SK-N-MC (cell line): ENCODE measurements around the gene EFS.

ENCODE experiments used
- DNase-seq: peaks from one replicate; pipeline ENCODE4 v3.0.0-alpha.2; 2011; ENCODE audit warnings: low read depth, low spot score
- H3K27ac ChIP-seq: fragments of 200-600 bp; sonication (generic); 2 replicates; pipeline ENCODE4 v1.5.1; 2016; ENCODE audit warnings: mixed run types
- H3K36me3 ChIP-seq: fragments of 200-600 bp; sonication (generic); 2 replicates; pipeline ENCODE4 v1.6.1; 2017; ENCODE audit warnings: antibody characterized with exemption, low read length, mixed read lengths; ENCODE audit not compliant: insufficient read depth
- H3K4me3 ChIP-seq: fragments of 200-600 bp; sonication (generic); 2 replicates; pipeline ENCODE4 v1.5.1; 2016
- H3K9ac ChIP-seq: fragments of 200-600 bp; sonication (generic); 2 replicates; pipeline ENCODE4 v1.8.0; 2017; ENCODE audit warnings: mixed run types, mixed read lengths; ENCODE audit not compliant: insufficient read length
- H3K9me3 ChIP-seq: fragments of 200-600 bp; sonication (generic); 2 replicates; pipeline ENCODE4 v1.6.1; 2017; ENCODE audit warnings: low read depth, mild to moderate bottlenecking, antibody characterized with exemption, low read length, moderate library complexity, mixed read lengths
- EZH2 ChIP-seq: fragments of 200-600 bp; sonication (generic); IDR thresholded peaks from one replicate; pipeline ENCODE4 v1.6.1; 2017; ENCODE audit warnings: antibody characterized with exemption
- FOXP2 ChIP-seq: optimal IDR thresholded peaks from 2 replicates; pipeline ENCODE3; 2011; ENCODE audit warnings: mild to moderate bottlenecking, moderate library complexity; ENCODE audit not compliant: insufficient read depth; ENCODE audit errors: extremely low read length, control extremely low read depth
- POLR2AphosphoS5 ChIP-seq: IDR thresholded peaks from 2 replicates; pipeline ENCODE4 v1.6.1; 2012; ENCODE audit warnings: mild to moderate bottlenecking, low read depth, low read length, borderline replicate concordance

The EFS gene

GRCh38 chr14:23308721-23309445, 56.1 kb downstream of the EFS start:
- H3K9me3 ChIP-seq, result no peaks in the 10 kb centered on the region
- TF ChIP-seq FOXP2 (no peak), EZH2 (no peak)
- H3K9ac ChIP-seq, result no peak overlapping the region
- no peak for DNase-seq
- H3K4me3 ChIP-seq, result no peak overlapping the region
- H3K36me3 ChIP-seq, result peaks cover 15% of the 10 kb centered on the region; the same call in 1 of the 2 replicates
- no peak overlapping the region for H3K27ac ChIP-seq

- Histone ChIP-seq H3K9me3 (no peaks in the 10 kb centered on the region), H3K9ac (peak overlapping the region; percentile 94), H3K27ac (no peak overlapping the region), H3K4me3 (peak overlapping the region; percentile 95), H3K36me3 (peaks cover 15% of the 10 kb centered on the region; the same call in 1 of the 2 replicates)
- no peak for TF ChIP-seq FOXP2
- TF ChIP-seq EZH2, result no peak
- DNase-seq, result no peak
Measured at GRCh38 chr14:23307687-23308644, 57.0 kb downstream of the EFS start.

GRCh38 chr14:23307146-23307530, 57.8 kb downstream of the EFS start:
- H3K4me3 ChIP-seq, result peak overlapping the region; percentile 95
- no peak for TF ChIP-seq EZH2
- TF ChIP-seq POLR2AphosphoS5, result no peak
- no peak for TF ChIP-seq FOXP2
- H3K27ac ChIP-seq, result peak overlapping the region; percentile 72; the same call in 1 of the 2 replicates
- peak overlapping the region; percentile 94 for H3K9ac ChIP-seq
- no peak for DNase-seq
- H3K36me3 ChIP-seq, result peaks cover 15% of the 10 kb centered on the region; the same call in 1 of the 2 replicates
- no peaks in the 10 kb centered on the region for H3K9me3 ChIP-seq

- Histone ChIP-seq H3K9ac (peak within 1 kb of the TSS; percentile 94), H3K27ac (peak within 1 kb of the TSS; percentile 72; the same call in 1 of the 2 replicates)
Measured at GRCh38 chr14:23306412-23307145, 58.4 kb downstream of the EFS start, which contains the start of gene BCL2L2. Gene BCL2L2, plus strand, starts transcription at chr14:23306833. Its CDS starts 935 bp downstream, at chr14:23307768.

More at GRCh38 chr14:23306412-23307145, 58.4 kb downstream of the EFS start, which contains the start of gene BCL2L2:
- no peak for DNase-seq
- Histone ChIP-seq H3K36me3 (peaks cover 15% of the 10 kb centered on the region; the same call in 1 of the 2 replicates), H3K4me3 (peak within 1 kb of the TSS; percentile 95), H3K9me3 (no peaks in the 10 kb centered on the region)
- TF ChIP-seq POLR2AphosphoS5, result peak; percentile 85
- TF ChIP-seq FOXP2, result no peak
- no peak for TF ChIP-seq EZH2
